ENCODE measurements around the gene ADCY5. TPM values are rescaled to one million over a fixed set of nuclear protein-coding genes. Genes with fewer than 3 reads are reported as not detected.

ADCY5 gene
- total RNA-seq, 1 experiment from 2014 or later: 1.4 TPM

GRCh38 chr3:123421353-123422174, 27.3 kb downstream of the ADCY5 start:
- Histone ChIP-seq H3K4me1 (ENCODE audit: control insufficient read depth, insufficient read depth, low read length) (no peaks in the 10 kb centered on the region), H3K27me3 (ENCODE audit: control insufficient read depth, insufficient read depth, low read length) (peaks cover 2% of the 10 kb centered on the region; the same call in 1 of the 2 replicates), H3K36me3 (ENCODE audit: control insufficient read depth, insufficient read depth, low read length) (no peaks in the 10 kb centered on the region), H3K9me3 (ENCODE audit: control insufficient read depth, insufficient read depth, low read depth, low read length) (no peaks in the 10 kb centered on the region), H3K4me3 (ENCODE audit: low read depth in 2 of 2, low read length in 2 of 2) (no peak overlapping the region), H3K27ac (ENCODE audit: low read length) (no peak overlapping the region)
- intact Hi-C loops (cut with micrococcal nuclease; ENCODE audit: unreplicated experiment): no loop called here
- no TSS peak for BruUV-seq (replicated peaks)
- ATAC-seq: no peak
- TF ChIP-seq TCF7L2 (IDR thresholded peaks at IDR 0.05; ENCODE audit: low read depth, low read length) (no peak), SIN3A (IDR thresholded peaks at IDR 0.05; ENCODE audit: borderline replicate concordance, insufficient read depth, low read depth, low read length) (no peak), CTCF (IDR thresholded peaks at IDR 0.05) (no peak), POLR2AphosphoS5 (IDR thresholded peaks at IDR 0.05; ENCODE audit: low read depth, low read length) (no peak), REST (IDR thresholded peaks at IDR 0.05; ENCODE audit: insufficient read depth in 1 of 2, low read depth in 2 of 2, low read length in 1 of 2) (no peak)
- ChIA-PET CTCF (no interaction called here), POLR2A (interaction anchor here (0.7 kb wide), 1 partner anchor 23 kb away, joined by 3 read pairs; no protein-coding TSS in a partner anchor)
- DNase-seq (ENCODE audit: low read depth, low spot score): no peak
- in situ Hi-C loops (cut with HindIII; ENCODE audit: low pct_unique_long_range_greater_than_20kb, low sequenced_read_pairs): no loop called here

- ChIA-PET CTCF (no interaction called here), POLR2A (no interaction called here)
- Histone ChIP-seq H3K4me3 (ENCODE audit: low read depth in 2 of 2, low read length in 2 of 2) (no peak overlapping the region), H3K4me1 (ENCODE audit: control insufficient read depth, insufficient read depth, low read length) (no peaks in the 10 kb centered on the region), H3K36me3 (ENCODE audit: control insufficient read depth, insufficient read depth, low read length) (no peaks in the 10 kb centered on the region), H3K27me3 (ENCODE audit: control insufficient read depth, insufficient read depth, low read length) (0 out of 2 replicates have a peak, but pooled peaks cover 2% of the 10 kb centered on the region), H3K9me3 (ENCODE audit: control insufficient read depth, insufficient read depth, low read depth, low read length) (no peaks in the 10 kb centered on the region), H3K27ac (ENCODE audit: low read length) (no peak overlapping the region)
- no peak for ATAC-seq
- no peak for DNase-seq (ENCODE audit: low read depth, low spot score)
- in situ Hi-C loops (cut with HindIII; ENCODE audit: low pct_unique_long_range_greater_than_20kb, low sequenced_read_pairs): no loop called here
- BruUV-seq (replicated peaks): no TSS peak
- no peak for TF ChIP-seq POLR2AphosphoS5 (IDR thresholded peaks at IDR 0.05; ENCODE audit: low read depth, low read length)
- TF ChIP-seq SIN3A (IDR thresholded peaks at IDR 0.05; ENCODE audit: borderline replicate concordance, insufficient read depth, low read depth, low read length): no peak
- no peak for TF ChIP-seq REST (IDR thresholded peaks at IDR 0.05; ENCODE audit: insufficient read depth in 1 of 2, low read depth in 2 of 2, low read length in 1 of 2)
- no peak for TF ChIP-seq TCF7L2 (IDR thresholded peaks at IDR 0.05; ENCODE audit: low read depth, low read length)
- TF ChIP-seq CTCF (IDR thresholded peaks at IDR 0.05): no peak
- intact Hi-C loops (cut with micrococcal nuclease; ENCODE audit: unreplicated experiment): no loop called here
Observed at GRCh38 chr3:123420416-123420968, 28.4 kb downstream of the ADCY5 start.

Measured in Panc1 (cell line).